ENCODE data around the gene SYCP2.
A peak's percentile ranks its signal among the peaks of the same experiment; 100 is the strongest.
"Not testable (repeated sequence)": the region's sequence is repeated elsewhere in the genome, so short reads cannot be mapped to it uniquely, and the experiment has no call there.

SYCP2 gene

DNA sequence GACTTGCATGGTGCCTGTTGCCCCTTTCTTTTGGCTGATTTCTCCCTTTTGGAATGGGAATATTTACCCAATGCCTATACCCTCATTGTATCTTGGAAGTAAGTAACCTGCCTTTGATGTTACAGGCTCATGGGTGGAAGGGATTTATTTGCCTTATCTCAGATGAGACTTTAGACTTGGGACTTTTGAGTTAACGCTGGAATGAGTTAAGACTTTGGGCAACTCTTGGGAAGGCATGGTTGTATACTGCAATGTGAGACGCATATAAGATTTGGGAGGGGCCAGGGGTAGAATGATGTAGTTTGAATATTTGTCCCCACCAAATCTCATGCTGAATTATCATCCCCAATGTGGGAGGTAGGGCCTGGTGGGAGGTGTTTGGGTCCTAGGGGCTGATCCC is 75.5 kb downstream of the SYCP2 start:
- DNase-seq (ENCODE audit: low read depth, low spot score): no peak

DNA sequence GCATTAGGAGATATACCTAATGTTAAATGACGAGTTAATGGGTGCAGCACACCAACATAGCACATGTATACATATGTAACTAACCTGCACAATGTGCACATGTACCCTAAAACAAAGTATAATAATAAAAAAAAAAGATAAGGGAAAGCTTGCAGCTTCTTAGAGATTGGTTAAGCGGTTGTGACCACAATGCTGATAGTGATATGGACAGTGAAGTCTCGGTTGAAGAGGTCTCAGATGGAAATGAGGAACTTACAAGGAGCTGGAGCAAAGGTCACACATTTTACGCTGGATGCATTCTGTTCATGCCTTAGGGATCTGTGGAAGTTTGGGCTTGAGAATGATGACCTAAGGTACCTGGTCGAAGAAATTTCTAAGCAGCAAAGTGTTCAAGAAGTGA is 76.5 kb downstream of the SYCP2 start:
- not testable (repeated sequence) for DNase-seq (ENCODE audit: low read depth, low spot score); H3K4me3 ChIP-seq (ENCODE audit: low read length)

More for the DNA sequence above, 75.5 kb downstream of the SYCP2 start:
- no peak overlapping the region for H3K4me3 ChIP-seq (ENCODE audit: low read length)

DNA sequence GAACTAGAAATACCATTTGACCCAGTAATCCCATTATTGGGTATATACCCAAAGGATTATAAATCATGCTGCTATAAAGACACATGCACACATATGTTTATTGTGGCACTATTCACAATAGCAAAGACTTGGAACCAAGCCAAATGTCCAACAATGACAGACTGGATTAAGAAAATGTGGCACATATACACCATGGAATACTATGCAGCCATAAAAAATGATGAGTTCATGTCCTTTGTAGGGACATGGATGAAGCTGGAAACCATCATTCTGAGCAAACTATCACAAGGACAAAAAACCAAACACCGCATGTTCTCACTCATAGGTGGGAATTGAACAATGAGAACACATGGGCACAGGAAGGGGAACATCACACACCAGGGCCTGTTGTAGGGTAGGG is 76.9 kb downstream of the SYCP2 start:
- DNase-seq (ENCODE audit: low read depth, low spot score); H3K4me3 ChIP-seq (ENCODE audit: low read length): not testable (repeated sequence)

DNA sequence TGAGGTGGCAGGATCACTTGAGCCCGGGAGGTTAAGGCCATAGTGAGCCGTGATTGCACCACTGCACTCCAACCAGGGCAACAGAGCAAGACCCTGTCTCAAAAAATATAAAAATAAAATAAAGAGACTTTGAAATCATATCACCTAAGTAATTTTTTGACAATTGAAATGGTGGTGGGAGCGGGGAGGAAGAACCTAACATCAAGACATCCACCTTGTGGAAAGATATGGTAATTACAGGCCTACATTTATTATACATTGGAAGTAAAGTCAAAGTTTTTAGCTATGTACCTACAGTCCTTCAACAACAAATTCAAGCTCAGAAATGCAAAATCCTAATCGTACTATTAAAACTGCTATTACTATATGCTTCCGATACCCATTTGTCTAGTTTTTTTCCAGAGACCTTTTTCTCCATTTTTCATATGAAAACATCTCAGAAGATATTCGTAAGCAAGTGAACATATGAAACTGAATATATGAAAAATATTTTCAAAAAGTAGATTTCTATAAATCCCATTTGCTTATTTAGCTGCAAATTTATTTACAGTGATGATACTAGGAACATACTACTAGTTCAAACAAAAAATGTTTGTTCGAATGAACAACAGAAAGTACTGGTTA is 83.3 kb downstream of the SYCP2 start:
- DNase-seq (ENCODE audit: low read depth, low spot score): peak; percentile 51
- no peak overlapping the region for H3K4me3 ChIP-seq (ENCODE audit: low read length)

DNA sequence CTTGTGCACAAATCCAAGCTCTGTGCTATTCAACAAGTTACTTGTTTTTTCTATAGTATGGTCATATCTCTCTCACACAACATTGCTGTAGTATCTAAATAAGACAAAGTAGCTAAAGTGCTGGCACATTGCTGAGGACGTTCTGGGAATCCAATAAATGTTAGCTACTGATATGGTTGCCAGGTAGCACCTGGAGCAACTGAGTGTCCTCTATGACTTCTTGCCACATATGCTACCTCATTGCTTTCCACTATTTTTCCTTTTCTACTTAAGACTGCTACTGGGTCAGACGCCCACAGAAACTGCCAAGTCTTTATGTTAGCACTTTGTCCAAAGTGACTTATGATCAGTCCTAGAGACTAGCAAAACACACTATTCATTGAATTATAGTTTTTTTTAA is 85.3 kb downstream of the SYCP2 start:
- DNase-seq (ENCODE audit: low read depth, low spot score): no peak
- H3K4me3 ChIP-seq (ENCODE audit: low read length): no peak overlapping the region

DNA sequence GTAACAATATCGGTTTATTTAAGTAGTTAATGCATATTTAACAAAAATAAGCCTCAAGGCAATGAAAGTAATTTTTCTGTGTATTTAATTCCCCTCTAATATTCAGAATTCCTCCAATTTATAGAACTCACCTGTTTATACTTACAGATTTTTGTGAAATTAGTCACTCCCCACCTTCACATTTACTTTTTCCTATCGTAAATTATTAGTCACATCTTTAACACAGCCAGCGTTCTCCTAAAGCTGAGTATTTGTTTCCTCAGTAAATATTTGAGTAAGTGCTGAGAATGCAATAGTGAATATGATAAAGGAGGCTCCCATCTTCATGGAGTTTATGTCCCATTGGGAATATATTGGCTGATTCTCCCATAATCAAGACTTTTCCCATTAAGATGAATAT is 88.0 kb downstream of the SYCP2 start:
- no peak for DNase-seq (ENCODE audit: low read depth, low spot score)
- H3K4me3 ChIP-seq (ENCODE audit: low read length): no peak overlapping the region

DNA sequence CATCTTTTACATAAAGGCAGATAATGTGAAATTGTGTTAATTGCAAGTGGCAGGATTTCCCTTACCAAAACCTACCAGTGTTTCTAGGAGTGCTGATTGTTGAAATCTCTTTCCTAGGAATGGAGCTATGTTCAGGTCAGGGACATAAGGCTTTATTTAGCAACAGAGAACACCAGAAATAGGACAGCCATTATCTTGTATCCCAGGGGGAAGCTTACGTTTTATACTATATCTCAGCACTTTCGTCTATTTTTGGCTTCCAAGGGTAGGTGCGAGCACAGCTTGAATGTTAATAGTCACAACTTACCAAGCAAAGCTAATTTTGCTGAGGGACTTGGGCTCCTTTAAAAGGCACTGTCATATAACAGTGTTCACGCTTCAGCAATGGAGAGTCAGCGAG is 94.0 kb downstream of the SYCP2 start:
- no peak for DNase-seq (ENCODE audit: low read depth, low spot score)
- no peak overlapping the region for H3K4me3 ChIP-seq (ENCODE audit: low read length)

DNA sequence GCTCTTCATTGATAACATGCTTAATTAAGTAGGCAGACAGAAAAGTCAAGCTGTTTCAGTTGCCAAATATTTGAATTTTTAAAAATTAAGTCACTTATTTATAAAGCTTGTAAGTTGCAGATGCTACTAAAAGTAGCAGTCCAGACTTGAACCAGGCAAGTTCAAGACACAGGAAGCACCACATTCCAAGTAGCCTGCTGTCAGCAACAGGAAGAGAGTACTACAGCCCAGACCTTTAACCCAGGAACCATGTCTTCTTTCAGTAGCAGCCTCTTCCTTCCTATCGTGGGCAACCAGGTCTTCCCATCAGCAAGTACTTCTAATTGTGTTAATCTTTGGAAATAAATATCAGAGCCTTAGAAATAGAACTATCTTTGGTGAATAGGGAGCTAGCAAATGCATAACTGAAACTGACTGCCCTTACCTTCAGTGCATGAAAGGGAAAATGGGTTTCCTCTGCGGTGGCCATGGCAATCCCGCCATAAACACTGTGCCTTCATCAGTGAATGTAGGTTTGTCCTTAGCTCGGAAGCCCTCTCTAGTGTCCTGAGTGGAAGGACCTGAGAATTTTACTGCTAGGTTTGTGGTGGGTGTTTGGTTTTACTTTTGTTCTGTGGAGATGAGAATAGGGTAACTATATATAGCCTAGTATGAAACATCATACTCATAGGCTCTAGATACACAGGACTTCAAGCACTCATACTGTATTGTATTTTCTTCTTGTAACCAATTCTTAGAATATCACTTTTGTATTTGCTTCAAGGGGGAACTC is 95.6 kb downstream of the SYCP2 start:
- H3K4me3 ChIP-seq (ENCODE audit: low read length): no peak overlapping the region
- no peak for DNase-seq (ENCODE audit: low read depth, low spot score)

DNA sequence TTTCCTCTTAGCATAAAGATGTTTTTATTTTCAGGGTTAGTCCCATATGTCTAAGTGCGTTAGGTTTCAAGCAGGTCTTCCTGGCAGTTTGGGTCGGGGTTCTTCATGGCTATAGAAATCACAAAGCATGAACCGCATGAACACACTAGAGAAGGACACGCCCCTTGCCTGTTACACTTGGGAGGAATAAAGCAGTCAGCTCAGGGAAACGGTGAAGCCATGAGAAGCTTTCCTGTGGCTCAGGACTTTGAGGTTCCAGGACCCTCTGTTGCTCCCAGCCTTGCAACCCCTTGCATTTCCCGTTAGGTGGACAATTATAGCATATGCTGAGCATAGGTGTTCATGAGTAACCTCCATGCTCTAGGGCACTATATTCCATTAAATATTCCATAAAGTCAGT is 96.7 kb downstream of the SYCP2 start:
- no peak overlapping the region for H3K4me3 ChIP-seq (ENCODE audit: low read length)
- DNase-seq (ENCODE audit: low read depth, low spot score): no peak

DNA sequence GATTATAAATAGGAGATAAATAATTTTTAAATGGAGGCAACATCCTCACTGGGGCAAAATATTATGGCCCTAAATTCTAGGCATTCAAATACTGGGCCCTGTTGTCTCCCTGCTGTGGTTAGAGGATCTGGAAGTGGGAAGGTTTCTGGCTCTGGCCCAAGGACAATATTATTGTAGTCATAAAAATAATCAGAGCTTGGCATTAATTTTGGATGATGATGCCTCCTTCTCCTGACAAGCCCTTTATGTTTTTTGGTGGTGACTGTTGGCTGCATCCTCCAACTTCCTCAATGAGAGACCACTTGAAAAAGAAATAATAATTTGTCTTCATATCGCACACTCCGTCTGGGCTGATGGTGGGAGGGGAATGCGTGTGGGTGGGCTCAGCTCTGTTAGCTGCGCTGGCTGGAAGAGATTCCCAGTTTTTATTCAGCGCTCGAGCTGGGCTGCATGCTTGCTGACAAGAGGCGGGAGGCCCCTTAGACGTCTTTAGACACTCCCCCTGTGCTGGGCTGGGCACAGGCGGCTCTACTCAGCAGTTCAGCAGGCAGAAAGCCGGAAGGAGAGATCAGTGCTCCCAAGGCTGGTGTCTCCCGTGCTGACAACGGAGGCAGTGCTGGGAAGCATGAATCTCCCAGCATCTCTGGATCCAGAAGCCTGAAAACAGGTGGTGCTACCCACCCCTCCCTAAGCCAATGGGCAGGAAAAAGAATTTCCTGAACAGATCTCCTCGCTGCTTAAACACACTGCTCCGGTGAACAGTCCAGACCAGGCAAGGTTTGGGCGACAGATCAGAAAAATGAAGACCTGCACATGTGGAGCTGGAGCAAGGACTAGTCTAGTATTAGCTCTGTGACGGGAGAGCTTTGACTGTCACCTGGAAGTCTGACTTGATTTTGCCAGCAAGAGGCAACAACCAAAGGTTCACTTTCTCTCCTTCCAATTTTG is 97.7 kb downstream of the SYCP2 start:
- DNase-seq (ENCODE audit: low read depth, low spot score): no peak
- no peak overlapping the region for H3K4me3 ChIP-seq (ENCODE audit: low read length)

DNA sequence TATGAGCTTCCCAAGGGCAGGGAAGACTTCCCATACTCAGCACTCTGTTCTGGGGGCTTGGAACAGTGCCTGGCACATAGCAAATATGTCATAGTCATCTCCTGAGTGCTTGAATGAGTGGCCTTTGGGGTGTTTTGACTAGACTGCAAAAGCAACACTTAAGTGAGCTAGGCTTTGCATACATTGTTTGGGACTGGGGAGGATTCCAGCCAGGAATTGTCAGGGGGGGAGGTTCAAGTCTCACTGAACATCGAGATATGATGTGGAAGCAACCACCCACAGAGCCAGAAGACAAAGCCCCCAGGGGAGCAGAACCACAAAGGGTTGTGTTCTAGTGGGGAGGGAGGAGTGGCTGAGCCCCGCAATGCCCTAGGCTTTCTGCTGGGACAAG is 98.4 kb downstream of the SYCP2 start:
- no peak for DNase-seq (ENCODE audit: low read depth, low spot score)
- H3K4me3 ChIP-seq (ENCODE audit: low read length): no peak overlapping the region

DNA sequence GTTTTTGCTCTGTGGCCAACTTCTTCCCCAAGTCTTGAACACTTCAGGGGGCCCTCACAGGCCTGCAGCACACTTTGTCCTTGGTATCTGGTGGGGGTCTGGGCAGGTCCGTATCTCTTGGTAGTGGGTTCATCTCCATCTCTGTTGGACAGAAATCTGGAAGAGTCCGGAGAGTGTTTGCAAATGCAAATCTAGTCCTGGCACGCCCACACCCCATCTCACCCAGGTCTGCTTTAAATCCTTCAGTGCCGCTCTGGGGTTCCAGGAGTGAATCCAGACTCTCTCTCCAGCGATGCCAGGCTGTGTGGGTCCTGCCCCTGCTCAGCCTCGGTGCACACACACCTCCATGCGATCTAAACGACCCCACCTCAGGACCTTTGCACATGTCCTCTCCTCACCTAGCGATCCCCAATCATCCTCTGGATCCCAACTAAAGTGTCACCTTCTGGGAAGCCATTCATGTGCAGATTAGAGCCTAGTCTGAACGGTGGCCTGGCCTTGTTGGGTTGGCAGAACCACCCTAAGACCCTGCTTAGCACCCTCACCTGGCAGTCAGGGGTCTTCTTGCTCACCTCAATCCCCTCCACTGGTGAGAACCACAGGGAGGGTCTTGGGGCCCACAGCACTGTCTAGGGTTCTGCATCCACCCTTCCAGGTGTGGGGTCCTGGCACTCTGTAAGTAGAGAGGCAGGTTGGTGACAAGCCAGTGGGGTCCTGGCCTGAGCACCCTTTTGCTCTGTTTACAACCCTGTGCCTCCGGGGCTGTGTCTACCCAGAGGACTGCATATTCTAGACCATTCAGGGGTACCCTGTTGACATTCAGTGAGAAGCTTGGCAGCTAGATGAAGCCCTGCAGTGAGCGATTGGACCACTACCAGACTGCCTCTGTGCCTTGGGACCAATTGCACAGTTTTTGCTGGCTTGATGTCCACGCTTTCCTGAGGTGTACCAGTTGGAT is 100.8 kb downstream of the SYCP2 start:
- DNase-seq (ENCODE audit: low read depth, low spot score): no peak
- H3K4me3 ChIP-seq (ENCODE audit: low read length): no peak overlapping the region

DNA sequence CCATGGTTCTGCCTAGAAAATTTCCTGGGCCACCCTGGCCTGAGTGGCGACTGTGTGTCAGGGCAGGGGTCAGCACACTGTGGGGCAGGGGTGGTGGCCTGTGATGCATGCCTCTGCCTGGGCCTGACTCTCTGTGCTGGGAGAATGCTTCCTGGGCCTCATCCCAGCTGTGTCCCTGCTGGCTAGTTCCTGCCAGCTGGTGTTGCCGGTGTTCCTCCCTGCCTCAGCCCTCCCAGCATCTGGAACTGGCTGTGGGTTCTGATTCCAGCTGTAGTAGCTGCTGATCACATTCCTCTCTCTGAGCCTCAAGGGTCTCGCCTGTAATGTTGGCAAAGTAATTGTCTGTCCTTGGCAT is 101.5 kb downstream of the SYCP2 start:
- H3K4me3 ChIP-seq (ENCODE audit: low read length): no peak overlapping the region
- no peak for DNase-seq (ENCODE audit: low read depth, low spot score)

DNA sequence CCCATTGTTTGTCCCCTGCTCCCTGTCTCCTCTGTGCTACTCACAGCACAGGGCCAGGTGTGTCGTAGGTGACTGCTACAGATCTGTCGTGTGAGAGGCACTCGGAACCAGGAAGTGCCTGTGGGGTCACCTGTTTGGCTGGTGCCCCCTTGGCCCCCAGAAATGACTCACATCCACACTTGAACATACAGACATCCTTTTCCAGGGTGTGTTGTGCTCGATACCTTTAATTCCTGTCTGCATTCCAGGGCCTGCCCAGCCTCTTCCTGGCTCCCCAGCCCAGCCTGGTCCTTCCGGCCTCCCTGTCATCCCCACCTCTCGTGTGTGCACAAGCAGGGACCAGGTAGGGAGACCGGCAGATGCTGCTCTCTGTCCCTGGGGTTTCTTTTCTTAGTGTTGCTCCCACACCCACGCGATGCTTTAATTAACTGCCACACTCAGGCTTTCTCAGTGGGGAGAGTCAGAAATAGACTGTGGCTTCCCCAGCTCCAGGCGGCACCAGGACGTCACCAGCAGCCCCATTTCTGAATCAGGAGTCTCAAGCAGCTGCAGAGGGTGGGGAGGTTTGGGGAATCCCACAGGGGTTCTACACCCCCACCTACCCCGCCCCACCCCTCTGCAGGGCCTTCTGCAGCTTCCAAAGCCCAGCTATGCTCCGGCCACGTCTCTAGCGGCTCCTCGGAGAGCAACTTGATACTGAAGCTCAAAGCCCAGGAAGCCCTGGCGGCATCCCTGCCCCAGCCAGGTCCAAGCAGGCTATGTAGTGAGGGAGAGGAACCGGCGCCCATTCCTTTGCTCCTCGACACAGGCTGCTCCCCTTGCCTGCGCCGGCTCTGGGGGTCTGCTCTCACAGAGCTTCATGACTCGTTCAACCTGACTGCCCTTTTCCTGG is 102.2 kb downstream of the SYCP2 start:
- DNase-seq (ENCODE audit: low read depth, low spot score): no peak
- no peak overlapping the region for H3K4me3 ChIP-seq (ENCODE audit: low read length)

DNA sequence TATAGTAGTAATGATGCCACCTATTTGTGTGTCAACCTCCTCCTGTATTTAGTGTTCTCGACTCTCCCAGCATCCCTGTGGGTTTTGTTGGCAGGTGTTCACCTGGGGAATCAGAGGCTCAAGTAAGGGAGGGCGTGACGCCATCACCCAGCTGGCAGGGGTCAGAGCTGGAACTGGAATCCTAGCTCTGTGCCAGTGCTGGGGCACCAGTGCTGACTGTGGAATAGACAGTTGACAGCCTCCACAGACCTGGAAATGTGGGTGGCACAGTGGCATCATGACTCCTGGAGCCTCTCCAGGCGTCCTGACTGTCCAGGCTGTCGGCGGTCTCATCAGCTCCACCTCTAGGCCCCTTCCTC is 102.8 kb downstream of the SYCP2 start:
- DNase-seq (ENCODE audit: low read depth, low spot score): no peak
- no peak overlapping the region for H3K4me3 ChIP-seq (ENCODE audit: low read length)

DNA sequence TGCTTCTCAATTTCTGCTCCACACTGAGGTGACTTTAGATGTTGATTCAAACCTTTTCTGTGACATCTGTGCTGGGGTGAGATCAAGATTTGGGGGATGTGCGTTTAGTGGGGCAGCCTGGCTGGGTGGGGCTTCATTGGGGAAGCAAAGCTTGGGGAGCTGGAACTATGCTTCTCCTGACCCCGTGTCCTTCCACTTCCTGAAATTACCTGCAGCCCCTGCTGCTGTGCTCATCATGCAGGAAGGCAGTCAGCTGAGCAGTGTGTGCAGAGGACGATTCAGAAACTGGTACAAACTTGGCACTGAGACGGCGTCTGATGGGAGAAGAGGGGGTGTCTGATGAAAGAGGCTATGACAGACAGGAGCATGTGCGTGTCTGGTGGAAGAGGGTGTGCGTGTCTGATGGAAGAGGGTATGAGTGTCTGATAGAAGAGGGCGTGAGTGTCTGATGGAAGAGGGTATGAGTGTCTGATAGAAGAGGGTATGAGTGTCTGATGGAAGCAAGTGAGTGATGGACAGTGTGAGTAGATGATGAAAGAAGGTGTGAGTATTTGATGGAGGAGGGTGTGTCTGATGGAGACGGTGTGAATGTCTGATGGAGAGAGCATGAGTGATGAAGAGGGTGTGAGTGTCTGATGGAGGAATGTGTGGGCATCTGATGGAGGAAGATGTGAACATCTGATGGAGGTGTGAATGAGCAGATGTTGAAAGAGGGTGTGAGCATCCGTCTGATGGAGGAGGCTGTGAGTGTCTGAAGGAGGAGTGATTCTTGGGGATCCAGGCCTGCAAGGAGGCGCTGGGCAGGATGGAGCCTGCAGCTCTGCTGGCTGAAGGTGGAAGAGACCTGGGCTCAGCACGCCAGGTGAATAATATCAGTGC is 103.4 kb downstream of the SYCP2 start:
- H3K4me3 ChIP-seq (ENCODE audit: low read length): no peak overlapping the region
- no peak for DNase-seq (ENCODE audit: low read depth, low spot score)

DNA sequence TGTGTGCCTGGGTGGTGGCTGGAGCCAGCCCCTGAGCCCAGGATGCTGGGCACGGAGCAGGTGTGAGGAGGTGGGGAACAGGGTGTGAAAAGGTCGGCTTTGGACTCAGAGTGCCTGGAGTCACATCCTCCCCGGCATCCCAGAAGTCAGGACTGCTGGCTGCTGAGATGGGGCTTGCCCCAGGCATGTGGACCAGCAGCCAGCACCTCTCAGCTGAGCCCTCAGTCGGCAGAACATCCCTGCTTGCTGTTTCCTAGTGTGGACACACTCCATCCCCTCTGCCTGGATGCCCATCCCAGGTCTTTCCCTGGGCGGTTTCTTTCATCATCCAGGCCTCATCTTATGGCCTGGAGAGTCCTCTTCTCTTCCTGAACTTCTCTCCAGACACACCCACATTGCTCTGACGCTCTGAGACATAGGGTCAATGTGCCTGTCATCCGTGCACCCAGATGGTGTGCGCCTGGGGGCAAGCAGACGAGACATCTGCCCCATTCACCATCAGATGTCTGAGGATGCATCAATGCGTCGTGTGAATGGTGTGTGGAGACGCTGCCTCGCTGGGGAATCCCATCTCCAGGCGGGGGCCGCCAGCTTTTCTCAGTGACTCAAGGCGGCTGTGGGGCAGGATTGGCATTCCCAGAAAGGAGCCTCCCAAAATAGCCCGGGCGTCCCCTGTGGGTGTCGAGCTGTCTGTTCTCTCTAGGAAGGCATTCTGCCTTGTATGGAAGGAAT is 104.2 kb downstream of the SYCP2 start:
- no peak for DNase-seq (ENCODE audit: low read depth, low spot score)
- no peak overlapping the region for H3K4me3 ChIP-seq (ENCODE audit: low read length)
